HG03097 (cell line): ENCODE data around the gene CD300E.
"Not testable (repeated sequence)": the region's sequence is repeated elsewhere in the genome, so short reads cannot be mapped to it uniquely, and the experiment has no call there.

Experiments
- ATAC-seq: cut with Tn5 transposase; IDR thresholded peaks from one replicate; pipeline ENCODE4 v1.9.1; 2021; ENCODE audit not compliant: unreplicated experiment, low FRiP score

Gene CD300E

GRCh38 chr17:74601944-74602572 lies 21.5 kb downstream of the CD300E start:
- ATAC-seq: no peak

DNA sequence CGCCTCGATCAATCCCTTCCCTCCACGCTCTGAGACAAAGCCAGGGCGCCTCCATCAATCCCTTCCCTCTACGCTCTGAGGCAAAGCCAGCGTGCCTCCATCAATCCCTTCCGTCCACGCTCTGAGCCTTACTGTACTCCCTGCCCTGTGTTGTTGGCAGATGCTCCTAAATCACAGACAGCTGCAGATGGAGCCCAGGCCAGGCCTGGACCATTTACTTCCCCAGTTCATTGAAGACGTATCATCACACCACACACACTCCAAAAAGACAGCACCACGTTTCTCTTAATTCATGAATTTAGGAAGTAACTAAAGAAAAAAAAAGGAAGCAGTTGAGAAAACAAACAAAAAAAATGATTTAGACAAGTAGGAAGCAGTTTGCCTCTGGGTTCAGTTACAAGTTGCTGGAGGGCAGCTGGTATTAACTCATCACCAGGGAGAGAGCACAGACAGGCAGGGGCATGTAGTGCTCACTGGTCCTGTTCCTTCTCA lies 24.0 kb downstream of the CD300E start:
- no peak for ATAC-seq

GRCh38 chr17:74599023-74599399 lies 24.5 kb downstream of the CD300E start:
- no peak for ATAC-seq

DNA sequence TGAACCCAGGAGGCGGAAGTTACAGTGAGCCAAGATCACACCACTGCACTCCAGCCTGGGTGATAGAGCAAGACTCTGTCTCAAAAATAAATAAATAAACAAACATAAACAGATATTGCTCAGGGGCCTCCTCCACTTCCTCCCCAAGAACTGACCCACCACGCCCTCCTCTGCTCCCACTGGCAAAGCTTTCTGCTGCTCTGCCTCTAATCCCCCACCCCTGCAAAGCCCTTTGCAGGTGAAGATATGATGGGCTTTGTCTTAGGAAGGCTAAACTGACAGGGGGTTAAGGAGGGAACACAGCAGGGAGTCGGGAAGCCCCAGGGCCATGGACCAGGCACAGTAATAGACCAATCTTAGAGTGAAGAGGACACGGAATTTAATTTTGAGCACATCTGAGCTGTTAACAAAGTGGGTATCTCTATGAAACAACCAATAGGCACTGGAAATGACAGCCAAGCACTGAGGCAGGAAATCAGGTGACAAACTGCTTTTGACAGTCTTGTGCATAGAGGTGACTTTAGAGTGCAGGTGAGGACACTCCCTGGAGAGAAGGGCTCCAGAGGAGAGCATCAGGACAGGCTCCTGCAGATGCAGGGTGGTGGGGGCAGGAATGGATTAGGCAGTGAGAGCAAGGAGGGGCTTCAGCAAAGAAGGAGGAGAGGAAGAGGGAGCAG lies 25.1 kb downstream of the CD300E start:
- no peak for ATAC-seq

DNA sequence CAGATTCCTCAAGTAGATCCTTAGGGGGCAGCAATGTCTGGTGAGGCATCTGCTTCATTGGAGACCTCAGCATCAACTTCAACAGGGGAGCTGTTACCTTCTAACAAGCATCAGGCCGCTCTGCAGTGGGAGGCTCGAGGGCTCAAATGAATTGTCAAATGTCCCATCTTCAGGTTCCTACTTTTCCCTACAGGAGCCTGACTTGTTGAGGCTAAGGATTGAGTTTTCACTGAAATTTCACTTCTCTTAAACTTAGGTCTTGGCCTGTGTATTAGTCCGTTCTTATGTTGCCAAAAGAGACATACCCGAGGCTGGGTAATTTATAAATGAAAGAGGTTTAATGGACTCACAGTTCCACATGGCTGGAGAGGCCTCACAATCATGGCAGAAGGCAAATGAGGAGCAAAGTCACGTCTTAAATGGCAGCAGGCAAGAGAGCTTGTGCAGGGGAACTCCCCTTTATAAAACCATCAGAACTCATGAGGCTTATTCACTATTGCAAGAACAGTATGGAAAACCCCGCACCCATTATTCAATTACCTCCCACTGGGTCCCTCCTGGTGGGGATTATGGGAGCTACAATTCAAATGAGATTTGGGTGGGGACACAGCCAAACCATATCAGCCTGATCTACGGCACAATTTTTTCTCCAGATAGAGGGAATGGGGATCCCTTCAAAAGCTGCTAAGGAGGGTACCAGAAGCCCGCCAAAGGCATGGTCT lies 26.3 kb downstream of the CD300E start:
- ATAC-seq: no peak

DNA sequence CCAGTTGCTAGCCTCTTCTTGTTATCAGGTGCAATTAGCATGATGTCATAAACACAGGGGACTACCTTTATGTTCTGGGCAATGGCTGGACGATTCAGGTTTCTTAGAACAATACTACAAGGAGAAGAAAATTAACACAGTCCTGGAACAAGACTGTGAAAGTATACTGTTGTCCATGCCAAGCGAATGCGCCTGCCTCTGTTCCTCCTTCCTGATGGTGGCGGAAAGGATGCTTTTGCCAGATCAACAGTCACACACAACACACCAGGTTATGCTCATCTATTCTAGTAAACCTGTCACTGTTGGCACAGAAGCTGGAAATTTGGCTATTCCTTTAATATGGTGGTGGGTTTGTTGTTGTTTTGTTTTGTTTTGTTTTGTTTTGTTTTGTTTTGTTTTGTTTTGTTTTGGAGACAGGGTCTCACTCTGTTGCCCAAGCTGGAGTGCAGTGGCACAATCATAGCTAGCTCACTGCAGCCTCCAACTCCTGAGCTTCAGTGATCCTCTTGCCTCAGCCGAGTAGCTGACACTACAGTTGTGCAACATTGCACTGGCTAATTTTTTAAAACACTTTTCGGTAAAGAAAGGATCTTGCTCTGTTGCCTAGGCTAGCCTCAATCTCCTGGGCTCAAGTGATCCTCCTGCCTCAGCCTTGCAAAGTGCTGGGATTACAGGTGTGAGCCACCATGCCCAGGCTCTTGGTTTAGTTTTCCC lies 28.3 kb downstream of the CD300E start:
- ATAC-seq: no peak

GRCh38 chr17:74592087-74592990 lies 31.2 kb downstream of the CD300E start, which contains the start of gene CD300LD:
Gene CD300LD, minus strand, starts transcription at chr17:74592283. Its CDS starts 81 bp downstream, at chr17:74592202.
- ATAC-seq: no peak

- no peak for ATAC-seq
These were observed 32.0 kb downstream of the CD300E start for GRCh38 chr17:74591503-74591902.

DNA sequence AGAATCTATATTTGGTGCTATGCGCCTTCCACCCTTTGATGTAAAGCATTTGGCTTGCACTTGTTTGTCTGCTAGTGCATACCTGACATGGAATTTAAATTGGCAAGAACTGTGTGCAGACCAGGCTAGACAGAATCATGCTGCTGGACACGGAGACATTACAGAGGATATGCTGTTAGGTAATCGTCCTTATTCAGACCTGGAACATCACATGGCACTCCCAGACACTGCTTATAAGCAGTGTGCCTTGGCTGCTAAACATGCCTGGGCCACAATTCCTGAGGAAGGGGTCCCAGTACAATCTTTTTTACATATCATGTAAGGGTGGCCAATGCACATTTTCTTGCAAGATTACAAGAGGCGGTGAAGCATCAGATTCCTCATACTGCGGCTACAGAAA lies 37.8 kb downstream of the CD300E start:
- no peak for ATAC-seq

GRCh38 chr17:74584292-74585060 lies 39.1 kb downstream of the CD300E start:
- ATAC-seq: no peak

GRCh38 chr17:74582633-74583032 lies 40.9 kb downstream of the CD300E start:
- no peak for ATAC-seq

- no peak for ATAC-seq
These were observed 43.6 kb downstream of the CD300E start for GRCh38 chr17:74579900-74580299.

- no peak for ATAC-seq
These were observed 44.6 kb downstream of the CD300E start for GRCh38 chr17:74578979-74579378.

- ATAC-seq: no peak
These were observed 48.9 kb downstream of the CD300E start for GRCh38 chr17:74574489-74575142.

GRCh38 chr17:74573635-74574034 lies 49.9 kb downstream of the CD300E start:
- not testable (repeated sequence) for ATAC-seq

DNA sequence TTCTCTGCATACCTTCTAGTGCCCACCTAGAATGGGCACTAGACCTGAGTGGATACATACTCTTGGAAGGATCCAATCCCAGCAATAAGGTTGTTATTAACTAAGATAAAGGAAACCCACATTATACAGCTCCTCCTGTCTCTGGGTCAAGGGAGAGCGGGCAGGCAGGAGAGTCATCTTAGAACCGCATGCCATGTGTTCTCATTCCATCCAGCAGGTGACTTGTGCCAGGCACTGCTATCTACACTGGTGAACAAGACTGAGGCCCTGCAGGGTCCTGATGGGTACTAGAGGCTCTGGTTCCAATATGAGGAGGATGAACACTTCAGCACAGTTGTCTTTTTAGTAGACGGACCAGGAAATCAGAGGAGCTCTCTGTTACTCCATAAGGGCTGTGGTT lies 50.4 kb downstream of the CD300E start:
- ATAC-seq: no peak

- ATAC-seq: no peak
These were observed 51.8 kb downstream of the CD300E start for GRCh38 chr17:74571621-74572270.
